GM12878 (cell line): ENCODE measurements around the gene BEAN1. TPM values are rescaled to one million over a fixed set of nuclear protein-coding genes. Genes with fewer than 3 reads are reported as not detected.

Experiments used
- BHLHE40 ChIP-seq, 2 experiments: fragments of 450-650 bp in 1 of 2; IDR thresholded peaks; 2 replicates each; pipeline ENCODE4 v1.6.1; 2011 to 2017; ENCODE audit warnings: low read depth in 2 of 2, borderline replicate concordance in 1 of 2, improper control_type of control experiment in 1 of 2, low read length in 1 of 2, mild to moderate bottlenecking in 1 of 2
- CEBPB ChIP-seq, 2 experiments: fragments of 150-350 bp in 1 of 2; IDR thresholded peaks; 2 replicates each; pipeline ENCODE4 v1.6.1; 2012 to 2014; ENCODE audit warnings: low read depth in 2 of 2, low read length in 2 of 2, borderline replicate concordance in 1 of 2, inconsistent platforms in 1 of 2
- DPF2 ChIP-seq: fragments of 450-650 bp; IDR thresholded peaks from 2 replicates; pipeline ENCODE4 v1.6.1; 2017; ENCODE audit warnings: mild to moderate bottlenecking
- EGR1 ChIP-seq, 2 experiments: IDR thresholded peaks; 1 replicate in 1 of 2; 2 replicates in 1 of 2; pipeline ENCODE4 v1.6.1; 2011 to 2012; ENCODE audit warnings: low read depth in 2 of 2, low read length in 2 of 2, borderline replicate concordance in 1 of 2, mild to moderate bottlenecking in 1 of 2, moderate library complexity in 1 of 2
- HDAC6 ChIP-seq: fragments of 200-600 bp; sonication (generic); IDR thresholded peaks from one replicate; pipeline ENCODE4 v1.8.0; 2017; ENCODE audit warnings: antibody characterized with exemption; ENCODE audit not compliant: unreplicated experiment
- JUNB ChIP-seq: IDR thresholded peaks from 2 replicates; pipeline ENCODE4 v1.6.1; 2016; ENCODE audit warnings: antibody characterized with exemption, mild to moderate bottlenecking
- KDM1A ChIP-seq: fragments of 200-600 bp; sonication (generic); IDR thresholded peaks from 2 replicates; pipeline ENCODE4 v1.6.1; 2016; ENCODE audit warnings: borderline replicate concordance
- KLF5 ChIP-seq: fragments of 450-650 bp; IDR thresholded peaks from 2 replicates; pipeline ENCODE4 v1.6.1; 2014; ENCODE audit warnings: mild to moderate bottlenecking; ENCODE audit not compliant: partially characterized antibody
- LARP7 ChIP-seq: fragments of 450-650 bp; IDR thresholded peaks from 2 replicates; pipeline ENCODE4 v1.6.1; 2017; ENCODE audit warnings: mild to moderate bottlenecking
- MAX ChIP-seq: IDR thresholded peaks from 2 replicates; pipeline ENCODE4 v1.6.1; 2012; ENCODE audit warnings: low read depth, low read length, improper control_type of control experiment
- MTA2 ChIP-seq: fragments of 450-650 bp; IDR thresholded peaks from 2 replicates; pipeline ENCODE4 v1.6.1; 2016; ENCODE audit warnings: low read depth, mild to moderate bottlenecking, moderate library complexity
- NBN ChIP-seq: fragments of 450-650 bp; IDR thresholded peaks from 2 replicates; pipeline ENCODE4 v1.6.1; 2016
- NFXL1 ChIP-seq: fragments of 450-650 bp; IDR thresholded peaks from 2 replicates; pipeline ENCODE4 v1.6.1; 2017; ENCODE audit warnings: antibody characterized with exemption, mild to moderate bottlenecking, borderline replicate concordance
- NR2F1 ChIP-seq: fragments of 450-650 bp; conservative IDR thresholded peaks from 2 replicates; pipeline ENCODE4 v1.6.1; 2017; ENCODE audit warnings: mild to moderate bottlenecking
- PAX5 ChIP-seq: IDR thresholded peaks from 2 replicates; pipeline ENCODE4 v1.6.1; 2011; ENCODE audit warnings: low read depth, low read length, borderline replicate concordance
- POLR2AphosphoS5 ChIP-seq: IDR thresholded peaks from 2 replicates; pipeline ENCODE4 v1.6.1; 2011; ENCODE audit warnings: mild to moderate bottlenecking, low read length, inconsistent platforms
- RUNX3 ChIP-seq: IDR thresholded peaks from 2 replicates; pipeline ENCODE4 v1.6.1; 2012; ENCODE audit warnings: low read length, inconsistent platforms
- SMC3 ChIP-seq: IDR thresholded peaks from 2 replicates; pipeline ENCODE4 v1.6.1; 2011; ENCODE audit warnings: low read length, improper control_type of control experiment, borderline replicate concordance
- STAT1 ChIP-seq: fragments of 450-650 bp; conservative IDR thresholded peaks from 2 replicates; pipeline ENCODE4 v1.6.1; 2014; ENCODE audit warnings: antibody characterized with exemption, mild to moderate bottlenecking
- TCF12 ChIP-seq: IDR thresholded peaks from 2 replicates; pipeline ENCODE4 v1.6.1; 2011; ENCODE audit warnings: low read depth, mild to moderate bottlenecking, low read length
- ZNF24 ChIP-seq: fragments of 450-650 bp; IDR thresholded peaks from 2 replicates; pipeline ENCODE4 v1.6.1; 2017; ENCODE audit warnings: antibody characterized with exemption, mild to moderate bottlenecking
- polyA plus RNA-seq, 11 experiments: library from polyadenylated mRNA; depleted of rRNA in 4 of 11; unstranded in 6 of 11; stranded (reverse) in 5 of 11; fragments of >200 nt; fragmentation: Nextera tagmentation in 4 of 11; fragmentation: Illumina TruSeq in 1 of 11; extraction: Ambion mirVana in 4 of 11; extraction: Trizol in 1 of 11; gene quantifications; 1 replicate in 1 of 11; 2 replicates in 10 of 11; pipeline versions ENCODE4 v1.2.1 to v1.2.3, GENCODE V29; 2011 to 2016; ENCODE audit warnings: inconsistent platforms in 2 of 11, missing spikeins in 2 of 11, low read depth in 1 of 11
- total RNA-seq, 4 experiments: library from RNA; depleted of rRNA in 3 of 4; stranded (reverse); fragments of >200 nt in 3 of 4; fragmentation: Illumina TruSeq in 1 of 4; extraction: Trizol in 1 of 4; gene quantifications; 2 replicates each; pipeline versions ENCODE4 v1.2.1 to v1.2.3, GENCODE V29; 2013 to 2021
- TF ChIP-seq, protein P1 (sequence below): IDR thresholded peaks from 2 replicates; pipeline ENCODE4 v1.6.1; 2012; ENCODE audit warnings: low read depth, low read length, improper control_type of control experiment
- TF ChIP-seq, protein P2 (sequence below): fragments of 450-650 bp; formaldehyde crosslinking; IDR thresholded peaks from 2 replicates; pipeline ENCODE4 v1.4.0; 2022; ENCODE audit warnings: mild to moderate bottlenecking, moderate library complexity
- TF ChIP-seq, protein P3 (sequence below): fragments of 450-650 bp; IDR thresholded peaks from 2 replicates; pipeline ENCODE4 v1.6.1; 2016; ENCODE audit warnings: mild to moderate bottlenecking

Gene BEAN1
- total and polyA plus RNA-seq, 10 of the 15 experiments (the other 5 are each of a cell fraction or from before 2014, with no cell fraction given), result not detected

DNA sequence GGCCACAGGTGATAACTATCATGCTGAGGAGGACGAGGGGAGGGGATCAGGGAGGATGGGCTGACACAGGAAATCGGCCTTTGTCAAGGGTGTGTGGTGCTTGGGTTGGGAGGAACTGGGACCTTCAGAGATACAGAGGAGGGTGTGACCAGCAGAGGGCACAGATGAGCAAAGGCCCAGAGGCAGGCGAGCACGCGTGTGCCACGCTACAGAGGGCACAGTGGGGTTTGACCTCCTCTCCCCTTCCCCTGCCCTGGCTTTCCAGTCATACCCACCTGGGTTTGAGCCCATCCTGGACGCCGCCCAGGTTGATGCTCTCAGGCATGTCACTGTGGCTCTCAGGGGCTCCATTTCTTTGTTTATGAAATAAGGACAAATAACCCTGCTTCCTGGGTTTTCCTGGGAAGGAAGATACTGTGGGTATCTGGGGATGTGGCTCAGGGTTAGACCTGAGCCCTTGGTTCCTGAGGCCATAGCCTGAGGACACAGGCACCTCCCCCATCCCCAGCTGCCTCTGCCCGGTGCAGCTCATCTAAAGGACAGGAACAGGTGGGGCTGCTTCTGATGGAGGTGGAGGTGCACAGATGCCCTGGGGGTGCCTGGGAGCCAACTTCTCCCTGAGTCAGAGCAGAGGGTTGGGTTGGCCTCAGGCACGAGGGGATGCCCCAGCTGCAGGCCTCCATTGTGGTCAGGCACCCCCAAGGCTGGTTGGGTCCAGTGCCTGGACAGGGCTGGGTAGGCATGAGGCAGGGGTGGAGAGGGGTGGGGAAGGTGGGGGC lies 51.8 kb downstream of the BEAN1 start (continued):
- TF ChIP-seq, protein P1, sequence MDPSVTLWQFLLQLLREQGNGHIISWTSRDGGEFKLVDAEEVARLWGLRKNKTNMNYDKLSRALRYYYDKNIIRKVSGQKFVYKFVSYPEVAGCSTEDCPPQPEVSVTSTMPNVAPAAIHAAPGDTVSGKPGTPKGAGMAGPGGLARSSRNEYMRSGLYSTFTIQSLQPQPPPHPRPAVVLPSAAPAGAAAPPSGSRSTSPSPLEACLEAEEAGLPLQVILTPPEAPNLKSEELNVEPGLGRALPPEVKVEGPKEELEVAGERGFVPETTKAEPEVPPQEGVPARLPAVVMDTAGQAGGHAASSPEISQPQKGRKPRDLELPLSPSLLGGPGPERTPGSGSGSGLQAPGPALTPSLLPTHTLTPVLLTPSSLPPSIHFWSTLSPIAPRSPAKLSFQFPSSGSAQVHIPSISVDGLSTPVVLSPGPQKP, result no peak
- TF ChIP-seq NR2F1 (peak; percentile 81), ZNF24 (no peak), MTA2 (no peak), EGR1 (IDR thresholded peaks at IDR 0.05; ENCODE audit: borderline replicate concordance in 1 of 2, low read depth in 2 of 2, low read length in 2 of 2) (no peak), NBN (peak; percentile 48; the same call in 1 of the 2 replicates), JUNB (no peak), TCF12 (0 out of 2 replicates have a peak, but pooled peaks have one; percentile 21), DPF2 (0 out of 2 replicates have a peak, but pooled peaks have one; percentile 24), HDAC6 (no peak), STAT1 (no peak), BHLHE40 (IDR thresholded peaks at IDR 0.05; ENCODE audit: borderline replicate concordance in 1 of 2, low read depth in 2 of 2, low read length in 1 of 2) (peak; percentile 77 to 86; a peak in 3 of 4 replicates), NFXL1 (no peak), POLR2AphosphoS5 (no peak), PAX5 (no peak), SMC3 (peak; percentile 80), KDM1A (no peak), RUNX3 (0 out of 2 replicates have a peak, but pooled peaks have one; percentile 20), LARP7 (no peak), MAX (no peak), KLF5 (no peak), CEBPB (IDR thresholded peaks at IDR 0.05; ENCODE audit: borderline replicate concordance in 1 of 2, low read depth in 2 of 2, low read length in 2 of 2) (no peak)
- TF ChIP-seq, protein P2, sequence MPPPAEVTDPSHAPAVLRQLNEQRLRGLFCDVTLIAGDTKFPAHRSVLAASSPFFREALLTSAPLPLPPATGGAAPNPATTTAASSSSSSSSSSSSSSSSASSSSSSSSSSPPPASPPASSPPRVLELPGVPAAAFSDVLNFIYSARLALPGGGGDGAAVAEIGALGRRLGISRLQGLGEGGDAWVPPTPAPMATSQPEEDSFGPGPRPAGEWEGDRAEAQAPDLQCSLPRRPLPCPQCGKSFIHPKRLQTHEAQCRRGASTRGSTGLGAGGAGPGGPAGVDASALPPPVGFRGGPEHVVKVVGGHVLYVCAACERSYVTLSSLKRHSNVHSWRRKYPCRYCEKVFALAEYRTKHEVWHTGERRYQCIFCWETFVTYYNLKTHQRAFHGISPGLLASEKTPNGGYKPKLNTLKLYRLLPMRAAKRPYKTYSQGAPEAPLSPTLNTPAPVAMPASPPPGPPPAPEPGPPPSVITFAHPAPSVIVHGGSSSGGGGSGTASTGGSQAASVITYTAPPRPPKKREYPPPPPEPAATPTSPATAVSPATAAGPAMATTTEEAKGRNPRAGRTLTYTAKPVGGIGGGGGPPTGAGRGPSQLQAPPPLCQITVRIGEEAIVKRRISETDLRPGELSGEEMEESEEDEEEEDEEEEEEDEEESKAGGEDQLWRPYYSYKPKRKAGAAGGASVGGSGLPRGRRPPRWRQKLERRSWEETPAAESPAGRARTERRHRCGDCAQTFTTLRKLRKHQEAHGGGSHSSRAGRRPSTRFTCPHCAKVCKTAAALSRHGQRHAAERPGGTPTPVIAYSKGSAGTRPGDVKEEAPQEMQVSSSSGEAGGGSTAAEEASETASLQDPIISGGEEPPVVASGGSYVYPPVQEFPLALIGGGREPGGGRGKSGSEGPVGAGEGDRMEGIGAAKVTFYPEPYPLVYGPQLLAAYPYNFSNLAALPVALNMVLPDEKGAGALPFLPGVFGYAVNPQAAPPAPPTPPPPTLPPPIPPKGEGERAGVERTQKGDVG (CRISPR knock-in tag), result no peak
- TF ChIP-seq, protein P3, sequence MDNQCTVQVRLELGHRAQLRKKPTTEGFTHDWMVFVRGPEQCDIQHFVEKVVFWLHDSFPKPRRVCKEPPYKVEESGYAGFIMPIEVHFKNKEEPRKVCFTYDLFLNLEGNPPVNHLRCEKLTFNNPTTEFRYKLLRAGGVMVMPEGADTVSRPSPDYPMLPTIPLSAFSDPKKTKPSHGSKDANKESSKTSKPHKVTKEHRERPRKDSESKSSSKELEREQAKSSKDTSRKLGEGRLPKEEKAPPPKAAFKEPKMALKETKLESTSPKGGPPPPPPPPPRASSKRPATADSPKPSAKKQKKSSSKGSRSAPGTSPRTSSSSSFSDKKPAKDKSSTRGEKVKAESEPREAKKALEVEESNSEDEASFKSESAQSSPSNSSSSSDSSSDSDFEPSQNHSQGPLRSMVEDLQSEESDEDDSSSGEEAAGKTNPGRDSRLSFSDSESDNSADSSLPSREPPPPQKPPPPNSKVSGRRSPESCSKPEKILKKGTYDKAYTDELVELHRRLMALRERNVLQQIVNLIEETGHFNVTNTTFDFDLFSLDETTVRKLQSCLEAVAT, result no peak
